B cell (primary cell): ENCODE data around the gene CDK6. TPM values are rescaled to one million over a fixed set of nuclear protein-coding genes. Genes with fewer than 3 reads are reported as not detected.

Experiments used
- ATAC-seq: fragments of 200-7000 bp; cut with Tn5 transposase; one replicate; pipeline ENCODE4 v1.10.0; 2021; ENCODE audit warnings: low read depth, mild to moderate bottlenecking, moderate number of reproducible peaks, moderate library complexity
- CTCF ChIA-PET: fragments of 350-600 bp; sonication (Branson Sonifier 250); formaldehyde crosslinking; loops from one replicate; lab custom pipeline; 2021; ENCODE audit warnings: antibody characterized with exemption, inconsistent platforms; lab: Charles Lee
- POLR2A ChIA-PET: fragments of 350-600 bp; sonication (Branson Sonifier 250); formaldehyde crosslinking; loops from one replicate; lab custom pipeline; 2021; ENCODE audit warnings: antibody characterized with exemption; lab: Charles Lee
- DNase-seq: peaks from one replicate; pipeline ENCODE4 v3.0.0; 2013
- H2AFZ ChIP-seq: 2 replicates; pipeline ENCODE4 v1.6.1; 2012; ENCODE audit warnings: mild to moderate bottlenecking, low read depth, low read length; ENCODE audit not compliant: insufficient read depth, poor library complexity, severe bottlenecking
- H3K27ac ChIP-seq, 2 donors: 1 replicate in 1 of 2; 2 replicates in 1 of 2; pipeline ENCODE4 v1.5.1; 2012 to 2013; ENCODE audit warnings: low read length in 2 of 2, mild to moderate bottlenecking in 2 of 2, moderate library complexity in 1 of 2
- H3K27me3 ChIP-seq, 4 experiments: fragments of 200-600 bp in 1 of 4; sonication (generic) in 1 of 4; replicated peaks in 1 of 4; 1 replicate in 2 of 4; 2 replicates in 2 of 4; pipeline versions ENCODE4 v1.6.1 to v1.7.0; 2013 to 2016; ENCODE audit warnings: low read length in 3 of 4, mild to moderate bottlenecking in 2 of 4, mixed read lengths in 1 of 4, moderate library complexity in 1 of 4; ENCODE audit not compliant: insufficient read depth in 4 of 4, control insufficient read depth in 3 of 4; ENCODE audit errors: control extremely low read depth in 1 of 4
- H3K36me3 ChIP-seq, 2 experiments: replicated peaks in 1 of 2; 1 replicate in 1 of 2; 2 replicates in 1 of 2; pipeline versions ENCODE4 v1.6.1 to v1.7.1; 2013; ENCODE audit warnings: low read length in 1 of 2; ENCODE audit not compliant: insufficient read depth in 2 of 2, control insufficient read depth in 1 of 2; ENCODE audit errors: control extremely low read depth in 1 of 2, extremely low read depth in 1 of 2
- H3K4me1 ChIP-seq, 2 donors: fragments of 200-600 bp in 1 of 2; sonication (generic) in 1 of 2; 1 replicate in 1 of 2; 2 replicates in 1 of 2; pipeline versions ENCODE4 v1.5.1 to v1.6.1; 2013 to 2017; ENCODE audit warnings: low read length in 2 of 2; ENCODE audit not compliant: control insufficient read depth in 2 of 2, insufficient read depth in 2 of 2
- H3K4me2 ChIP-seq: replicated peaks from 2 replicates; pipeline ENCODE3; 2012; ENCODE audit warnings: mild to moderate bottlenecking, low read depth, low read length; ENCODE audit not compliant: poor library complexity, severe bottlenecking
- H3K4me3 ChIP-seq, 5 experiments: fragments of 200-600 bp in 1 of 5; sonication (generic) in 1 of 5; 1 replicate in 3 of 5; 2 replicates in 2 of 5; pipeline versions ENCODE4 v1.5.1 to v1.7.0; 2011 to 2016; ENCODE audit warnings: low read length in 4 of 5, mild to moderate bottlenecking in 4 of 5, low read depth in 2 of 5, control low read depth in 1 of 5, moderate library complexity in 1 of 5; ENCODE audit not compliant: insufficient read depth in 1 of 5; ENCODE audit errors: control extremely low read depth in 1 of 5, extremely low read depth in 1 of 5
- H3K79me2 ChIP-seq: fragments of 200-600 bp; sonication (generic); one replicate; pipeline ENCODE4 v1.6.0; 2016; ENCODE audit warnings: low read length; ENCODE audit not compliant: control insufficient read depth, insufficient read depth
- H3K9ac ChIP-seq: fragments of 200-600 bp; sonication (generic); 2 replicates; pipeline ENCODE4 v1.6.1; 2017; ENCODE audit warnings: mild to moderate bottlenecking, low read length, moderate library complexity
- H3K9me3 ChIP-seq, 3 donors: one replicate each; pipeline versions ENCODE4 v1.6.1 to v1.7.1; 2013; ENCODE audit warnings: low read length in 2 of 3; ENCODE audit not compliant: control insufficient read depth in 2 of 3, insufficient read depth in 1 of 3; ENCODE audit errors: control extremely low read depth in 1 of 3
- H4K20me1 ChIP-seq: 2 replicates; pipeline ENCODE4 v1.6.0; 2012; ENCODE audit warnings: mild to moderate bottlenecking, low read length; ENCODE audit not compliant: insufficient read depth, control insufficient read depth, poor library complexity, severe bottlenecking
- H3K27ac Mint-ChIP-seq: one replicate; pipeline ENCODE4 v1.8.0; 2021; ENCODE audit warnings: mixed read lengths
- H3K27me3 Mint-ChIP-seq: one replicate; pipeline ENCODE4 v1.8.0; 2021; ENCODE audit warnings: mixed read lengths
- H3K4me1 Mint-ChIP-seq: one replicate; pipeline ENCODE4 v1.8.0; 2021; ENCODE audit warnings: mixed read lengths
- H3K4me3 Mint-ChIP-seq: one replicate; pipeline ENCODE4 v1.8.0; 2021; ENCODE audit warnings: mixed read lengths
- H3K9me3 Mint-ChIP-seq: one replicate; pipeline ENCODE4 v1.8.0; 2022; ENCODE audit warnings: mixed read lengths; ENCODE audit not compliant: insufficient read depth
- CTCF ChIP-seq: fragments of 200-600 bp; IDR thresholded peaks from one replicate; pipeline ENCODE4 v1.8.0; 2022; ENCODE audit warnings: antibody characterized with exemption, mild to moderate bottlenecking
- EZH2 ChIP-seq: IDR thresholded peaks from 2 replicates; pipeline ENCODE4 v1.6.1; 2012; ENCODE audit warnings: borderline replicate concordance, low read depth, mild to moderate bottlenecking, moderate library complexity, low read length; ENCODE audit not compliant: insufficient read depth, poor library complexity, severe bottlenecking
- WGBS: methylation state at CpG from one replicate; pipeline ENCODE4 v1.1.5; 2013; ENCODE audit warnings: missing lambda C conversion rate; ENCODE audit not compliant: insufficient coverage; 5-methylcytosine and 5-hydroxymethylcytosine counted together
- intact Hi-C: fragments of 100-400 bp; cut with micrococcal nuclease; formaldehyde crosslinking; loops from one replicate; pipeline ENCODE4 v1.10.0; 2022
- polyA plus RNA-seq: library from polyadenylated mRNA; depleted of rRNA; stranded (reverse); fragments of >200 nt; gene quantifications from 2 replicates; pipeline ENCODE4 v1.2.3, GENCODE V29; 2012
- total RNA-seq, 2 donors: library from RNA; stranded (reverse); fragments of 120-200 nt in 1 of 2; gene quantifications; 1 replicate in 1 of 2; 2 replicates in 1 of 2; pipeline versions ENCODE4 v1.2.3 to v1.2.4, GENCODE V29; 2013 to 2022

The CDK6 gene
- total and polyA plus RNA-seq, 2 donors (not counting 1 experiment from before 2014, with no cell fraction given) = 3.0 to 14.6 TPM

- H3K4me3 Mint-ChIP-seq = peak overlapping the region; percentile 89
- H3K9me3 Mint-ChIP-seq = no peaks in the 10 kb centered on the region
- peak overlapping the region; percentile 66 for H3K27ac Mint-ChIP-seq
- DNase-seq (peak; percentile 16), ATAC-seq (no peak)
- peaks cover 36% of the 10 kb centered on the region for H3K4me1 Mint-ChIP-seq
- no peaks in the 10 kb centered on the region for H3K9me3 ChIP-seq
- H3K4me1 ChIP-seq = peaks cover 23 to 24% of the 10 kb centered on the region in 2 donors
- intact Hi-C loops = loop anchor here (2.0 to 5.0 kb wide), 5 partner anchors 21 to 950 kb away; partner anchors contain the start of genes ANKIB1, KRIT1, MTERF1 and SAMD9
- peak overlapping the region; percentile 81 for H3K9ac ChIP-seq
- H3K27me3 ChIP-seq = no peaks in the 10 kb centered on the region
- CTCF ChIA-PET = interaction anchor here (0.8 to 2.9 kb wide), 14 partner anchors 9 to 304 kb away, joined by 3 to 16 read pairs (median 6); partner anchors contain the start of genes FAM133B, PEX1 and RBM48
- peak overlapping the region; percentile 96 for H3K4me2 ChIP-seq
- peak overlapping the region; percentile 90 for H2AFZ ChIP-seq
- no peak overlapping the region for H3K27ac ChIP-seq
- no peaks in the 10 kb centered on the region for H3K36me3 ChIP-seq
- TF ChIP-seq EZH2 (no peak), CTCF (no peak)
- no peaks in the 10 kb centered on the region for H3K27me3 Mint-ChIP-seq
- WGBS = 10% methylated on average over 2 of the region's 7 CpGs
- H3K4me3 ChIP-seq = peak overlapping the region; percentile 57 to 96 (median 89)
- POLR2A ChIA-PET = no interaction called here
- H3K79me2 ChIP-seq = peaks cover 45% of the 10 kb centered on the region
- no peaks in the 10 kb centered on the region for H4K20me1 ChIP-seq
These were observed 4.4 kb downstream of the CDK6 start for GRCh38 chr7:92831716-92832533.
